ENCODE results near the gene NAT16.

NAT16 gene

GRCh38 chr7:101163279-101164070, 16.6 kb downstream of the NAT16 start:
- FAIRE-seq, result no peak
- 0 out of 2 replicates have a peak, but pooled peaks have one; percentile 27 for TF ChIP-seq POLR2A (IDR thresholded peaks at IDR 0.05; ENCODE audit: low read depth, low read length)
- DNase-seq (ENCODE audit: insufficient read length, low spot score), result no peak

GRCh38 chr7:101162551-101163278, 17.4 kb downstream of the NAT16 start:
- peak; percentile 22; the same call in 1 of the 2 replicates for TF ChIP-seq POLR2A (IDR thresholded peaks at IDR 0.05; ENCODE audit: low read depth, low read length)
- DNase-seq (ENCODE audit: insufficient read length, low spot score), result peak; percentile 69
- FAIRE-seq, result no peak

- no peak for TF ChIP-seq POLR2A (IDR thresholded peaks at IDR 0.05; ENCODE audit: low read depth, low read length)
- no peak for FAIRE-seq
- DNase-seq (ENCODE audit: insufficient read length, low spot score), result no peak
Observed at GRCh38 chr7:101161692-101162471, 18.2 kb downstream of the NAT16 start.

GRCh38 chr7:101160910-101161309, 19.2 kb downstream of the NAT16 start:
- no peak for FAIRE-seq
- no peak for DNase-seq (ENCODE audit: insufficient read length, low spot score)
- TF ChIP-seq POLR2A (IDR thresholded peaks at IDR 0.05; ENCODE audit: low read depth, low read length), result no peak

- TF ChIP-seq POLR2A (IDR thresholded peaks at IDR 0.05; ENCODE audit: low read depth, low read length), result no peak
- FAIRE-seq, result no peak
- peak; percentile 89 for DNase-seq (ENCODE audit: insufficient read length, low spot score)
Observed at GRCh38 chr7:101159696-101160674, 20.1 kb downstream of the NAT16 start.

GRCh38 chr7:101156866-101157589, 23.1 kb downstream of the NAT16 start:
- no peak for TF ChIP-seq POLR2A (IDR thresholded peaks at IDR 0.05; ENCODE audit: low read depth, low read length)
- DNase-seq (ENCODE audit: insufficient read length, low spot score), result no peak

GRCh38 chr7:101156277-101156676, 23.8 kb downstream of the NAT16 start:
- DNase-seq (ENCODE audit: insufficient read length, low spot score) (no peak), FAIRE-seq (no peak)
- no peak for TF ChIP-seq POLR2A (IDR thresholded peaks at IDR 0.05; ENCODE audit: low read depth, low read length)

More at GRCh38 chr7:101156866-101157589, 23.1 kb downstream of the NAT16 start:
- FAIRE-seq, result no peak

GRCh38 chr7:101155303-101155702, 24.8 kb downstream of the NAT16 start:
- TF ChIP-seq POLR2A (IDR thresholded peaks at IDR 0.05; ENCODE audit: low read depth, low read length), result no peak
- DNase-seq (ENCODE audit: insufficient read length, low spot score) (no peak), FAIRE-seq (no peak)

- no peak for FAIRE-seq
Observed at GRCh38 chr7:101154693-101155102, 25.4 kb downstream of the NAT16 start.

GRCh38 chr7:101153969-101154692, 26.0 kb downstream of the NAT16 start, which contains the start of gene AP1S1:
TSS of gene AP1S1 (plus strand) at chr7:101154476. CDS start at chr7:101154515, 39 bp downstream.
- DNase-seq (ENCODE audit: insufficient read length, low spot score), result peak; percentile 93
- TF ChIP-seq POLR2A (IDR thresholded peaks at IDR 0.05; ENCODE audit: low read depth, low read length), result peak; percentile 68
- no peak for FAIRE-seq

More at GRCh38 chr7:101154693-101155102, 25.4 kb downstream of the NAT16 start:
- no peak for DNase-seq (ENCODE audit: insufficient read length, low spot score)
- no peak for TF ChIP-seq POLR2A (IDR thresholded peaks at IDR 0.05; ENCODE audit: low read depth, low read length)

- no peak for DNase-seq (ENCODE audit: insufficient read length, low spot score)
- FAIRE-seq, result no peak
- no peak for TF ChIP-seq POLR2A (IDR thresholded peaks at IDR 0.05; ENCODE audit: low read depth, low read length)
Observed at GRCh38 chr7:101151908-101152651, 28.0 kb downstream of the NAT16 start.

Data from H54 (cell line).